Left hindlimb (tissue), 1 donor: ENCODE data around the gene NQO1.
"Not testable (repeated sequence)": the region's sequence is repeated elsewhere in the genome, so short reads cannot be mapped to it uniquely, and the experiment has no call there.

Source experiments
- DNase-seq: peaks from one replicate; pipeline ENCODE4 v3.0.0-alpha.2; 2018

Gene NQO1

DNA sequence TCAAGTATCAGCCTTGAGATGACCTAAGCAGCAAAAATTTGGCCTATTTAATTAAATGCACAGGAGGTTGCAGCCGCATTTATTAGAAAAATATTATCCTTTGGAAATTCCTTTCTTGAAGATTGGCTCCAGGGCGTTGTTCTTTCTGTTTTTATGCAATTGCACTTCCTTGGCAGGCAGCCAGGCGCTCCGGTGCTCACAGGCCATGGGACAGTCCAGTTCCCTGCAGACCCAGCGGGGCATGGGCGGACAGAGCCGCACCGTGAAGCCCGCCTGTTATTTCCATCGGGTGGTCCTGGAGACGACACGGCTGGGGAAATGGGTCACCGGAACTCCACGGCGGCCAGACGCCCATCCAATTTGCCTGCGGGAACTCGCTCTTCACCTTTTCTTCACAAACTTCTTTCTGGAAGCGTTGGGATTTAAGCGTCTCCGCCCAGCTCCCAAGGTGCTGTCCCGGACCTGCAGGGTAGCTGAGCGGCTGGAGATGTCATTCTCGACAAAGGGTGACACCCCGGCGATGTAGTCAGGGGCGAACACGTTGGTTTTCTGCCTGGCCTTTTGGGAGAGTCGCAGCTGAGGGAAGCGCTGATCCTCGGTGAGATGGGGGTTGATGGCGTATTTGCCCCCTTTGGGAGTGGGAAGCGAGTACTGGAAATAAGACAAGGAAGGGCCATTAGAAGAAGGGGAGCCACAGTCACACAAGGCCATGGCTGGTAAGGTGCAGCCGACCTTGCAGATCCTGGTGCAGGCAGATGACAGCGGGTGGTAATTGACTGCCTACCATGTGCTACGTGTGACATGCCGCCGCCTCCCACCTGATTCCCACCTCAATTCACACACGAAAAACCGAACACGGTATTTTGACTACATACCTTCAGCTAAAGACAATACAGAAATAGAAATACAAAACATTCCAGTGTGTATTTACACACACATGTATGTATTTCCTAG is 15.9 kb upstream of the NQO1 start:
- DNase-seq, result no peak

DNA sequence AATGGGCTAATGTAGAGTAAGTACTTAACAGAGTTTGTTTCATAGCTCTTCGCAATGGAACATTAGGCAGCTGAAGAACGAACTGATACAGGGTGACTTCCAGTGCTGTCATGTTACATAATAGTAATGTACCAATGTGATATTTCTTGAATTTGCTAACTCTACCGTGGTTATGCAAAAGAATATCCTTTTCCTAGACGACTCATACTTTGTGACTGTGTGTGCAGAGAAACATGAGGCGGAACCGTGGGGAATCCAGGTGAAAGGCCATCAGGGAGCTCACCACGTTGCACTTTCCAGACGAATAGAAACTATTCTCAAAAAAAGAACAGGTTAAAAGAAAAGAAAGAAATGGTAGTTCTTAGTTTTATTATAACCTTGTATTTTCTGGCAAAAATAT is 15.2 kb upstream of the NQO1 start:
- DNase-seq, result no peak

DNA sequence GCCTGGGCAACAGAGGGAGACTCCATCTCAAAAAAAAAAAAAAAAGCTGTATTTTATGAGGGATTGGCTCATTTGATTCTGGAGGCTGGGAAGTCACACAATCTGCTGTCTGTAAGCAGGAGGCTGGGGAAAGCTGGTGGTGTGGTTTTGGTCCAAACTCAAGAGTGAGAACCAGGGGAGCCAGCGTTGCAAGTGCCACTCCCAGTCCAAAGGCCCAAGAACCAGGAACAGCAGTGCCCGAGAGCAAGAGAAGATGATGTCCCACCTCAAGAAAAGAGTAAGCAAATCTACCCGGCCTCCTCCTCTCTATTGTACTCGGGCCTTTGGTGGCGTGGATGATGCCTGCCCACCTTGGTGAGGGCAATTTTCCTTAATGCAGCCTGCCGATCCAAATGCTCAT is 5.7 kb upstream of the NQO1 start:
- DNase-seq, result no peak

DNA sequence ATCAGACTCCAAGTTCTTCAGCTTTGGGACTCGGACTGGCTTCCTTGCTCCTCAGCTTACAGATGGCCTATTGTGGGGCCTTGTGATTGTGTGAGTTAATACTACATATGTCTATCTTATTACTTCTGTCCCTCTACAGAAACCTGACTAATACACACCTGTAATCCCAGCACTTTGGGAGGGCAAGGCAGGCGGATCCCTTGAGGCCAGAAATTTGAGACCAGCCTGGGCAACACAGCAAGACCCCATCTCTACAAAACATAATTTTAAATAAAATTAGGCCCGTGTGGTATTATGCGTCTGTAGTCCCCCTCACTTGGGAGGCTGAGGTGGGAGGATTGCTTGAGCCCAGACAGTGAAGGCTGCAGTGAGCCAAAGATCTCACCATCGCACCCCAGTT is 4.9 kb upstream of the NQO1 start:
- not testable (repeated sequence) for DNase-seq

DNA sequence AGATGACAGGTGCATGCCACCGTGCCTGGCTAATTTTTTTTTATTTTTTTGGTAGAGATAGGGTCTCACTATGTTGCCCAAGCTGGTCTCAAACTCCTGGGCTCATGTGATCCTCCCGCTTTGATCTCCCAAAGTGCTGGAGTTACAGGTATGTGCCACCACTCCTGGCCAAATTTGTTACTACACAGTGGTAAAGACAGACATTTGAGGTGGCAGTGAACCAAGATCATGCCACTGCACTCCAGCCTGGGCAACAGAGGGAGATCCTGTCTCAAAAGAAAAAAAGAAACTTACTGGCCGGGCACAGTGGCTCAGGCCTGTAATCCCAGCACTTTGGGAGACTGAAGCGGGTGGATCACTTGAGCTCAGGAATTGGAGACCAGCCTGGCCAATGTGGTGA is 2.7 kb upstream of the NQO1 start:
- not testable (repeated sequence) for DNase-seq

DNA sequence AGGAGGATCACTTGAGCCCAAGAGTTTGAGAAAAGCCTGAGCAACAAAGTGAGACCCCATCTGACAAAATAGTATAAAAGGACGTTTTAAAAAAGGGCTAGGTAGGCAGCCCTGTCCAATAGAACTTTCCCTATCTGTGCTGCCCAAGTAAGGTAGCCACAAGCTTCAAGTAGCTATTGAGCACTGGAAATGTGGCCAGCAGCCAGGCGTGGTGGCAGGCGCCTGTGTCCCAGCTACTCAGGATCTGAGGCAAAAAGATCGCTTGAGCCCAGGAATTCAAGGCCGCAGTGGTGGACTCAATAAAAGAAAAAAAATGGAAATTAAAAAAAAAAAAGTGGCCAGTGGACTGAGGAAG is 1.5 kb upstream of the NQO1 start:
- no peak for DNase-seq

DNA sequence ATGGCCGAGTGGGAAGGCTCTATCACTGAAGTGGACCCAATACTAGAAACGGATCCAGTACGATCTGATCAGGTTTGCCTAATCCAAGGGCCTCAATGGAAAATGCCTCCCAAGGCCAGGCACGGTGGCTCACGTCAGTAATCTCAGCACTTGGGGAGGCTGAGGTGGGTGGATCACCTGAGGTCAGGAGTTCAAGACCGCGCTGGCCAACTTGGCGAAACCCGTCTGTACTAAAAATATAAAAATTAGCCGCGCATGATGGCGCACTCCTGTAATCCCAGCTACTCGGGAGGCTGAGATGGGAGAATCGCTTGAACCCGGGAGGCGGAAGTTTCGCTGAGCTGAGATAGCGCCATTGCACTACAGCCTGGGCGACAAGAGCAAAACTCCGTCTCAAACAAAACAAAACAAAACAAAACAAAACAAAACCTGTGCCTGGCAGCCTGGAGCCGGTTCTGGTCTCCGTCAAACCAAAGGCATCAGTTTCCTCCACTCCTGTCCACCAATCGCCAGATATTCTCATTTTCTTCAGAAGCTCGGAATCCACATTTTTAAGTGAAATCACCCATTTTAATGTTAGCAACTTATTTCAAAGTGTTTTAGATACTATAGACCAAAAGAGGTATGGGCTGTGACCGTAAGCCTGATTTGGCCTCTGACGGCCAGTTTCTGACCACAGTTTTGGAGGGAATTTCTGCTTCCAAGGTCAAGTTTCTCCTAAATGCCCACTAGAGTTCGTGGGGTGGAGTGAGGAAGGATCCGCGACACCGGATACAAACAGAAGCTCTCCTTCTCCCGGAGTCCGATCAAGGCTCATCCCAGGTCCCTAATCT is 664 bp downstream of the NQO1 start:
- no peak for DNase-seq

DNA sequence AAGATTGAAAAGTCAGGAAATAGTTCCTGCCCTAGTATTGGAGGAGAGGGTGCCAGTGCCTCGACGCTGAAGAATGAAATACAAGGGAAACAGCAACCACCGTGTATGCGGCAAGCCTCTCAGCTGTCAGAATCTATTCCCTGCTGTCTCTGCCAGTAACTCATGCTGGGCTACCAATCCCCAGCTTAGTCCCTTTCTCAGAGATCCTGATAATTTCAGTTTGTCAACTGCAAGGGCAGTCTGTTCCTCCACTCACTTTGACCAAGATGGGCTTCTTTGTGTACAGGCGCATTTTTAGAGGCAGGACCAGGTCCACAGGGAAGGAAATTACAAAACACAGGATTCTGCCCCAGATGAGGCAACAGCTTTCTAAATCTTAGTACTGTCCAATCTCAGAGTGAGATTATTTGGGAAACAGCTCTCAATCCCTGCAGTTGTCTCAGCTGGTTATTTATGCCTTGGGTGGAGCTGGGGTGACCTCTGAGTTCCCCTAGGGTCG is 1.3 kb downstream of the NQO1 start:
- no peak for DNase-seq

DNA sequence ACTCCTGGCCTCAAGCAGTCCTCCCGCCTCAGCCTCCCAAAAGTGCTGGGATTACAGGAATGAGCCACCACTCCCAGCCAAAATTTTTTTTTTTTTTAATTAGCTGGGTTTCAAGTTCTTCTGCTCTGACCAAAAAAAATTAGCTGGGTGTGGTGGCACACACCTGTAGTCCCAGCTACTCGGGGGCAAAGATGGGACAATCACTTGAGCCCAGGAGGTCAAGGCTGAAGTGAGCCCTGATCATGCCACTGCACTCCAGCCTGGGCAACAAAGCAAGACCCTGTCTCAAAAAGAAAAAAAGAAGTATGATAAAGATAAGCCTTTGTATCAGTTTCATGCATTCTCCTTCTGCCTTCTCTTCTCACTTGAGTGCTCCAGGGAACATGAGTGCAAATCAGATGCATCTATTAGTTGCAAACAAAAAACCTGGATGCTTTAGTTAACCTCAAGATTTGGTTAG is 1.9 kb downstream of the NQO1 start:
- no peak for DNase-seq

DNA sequence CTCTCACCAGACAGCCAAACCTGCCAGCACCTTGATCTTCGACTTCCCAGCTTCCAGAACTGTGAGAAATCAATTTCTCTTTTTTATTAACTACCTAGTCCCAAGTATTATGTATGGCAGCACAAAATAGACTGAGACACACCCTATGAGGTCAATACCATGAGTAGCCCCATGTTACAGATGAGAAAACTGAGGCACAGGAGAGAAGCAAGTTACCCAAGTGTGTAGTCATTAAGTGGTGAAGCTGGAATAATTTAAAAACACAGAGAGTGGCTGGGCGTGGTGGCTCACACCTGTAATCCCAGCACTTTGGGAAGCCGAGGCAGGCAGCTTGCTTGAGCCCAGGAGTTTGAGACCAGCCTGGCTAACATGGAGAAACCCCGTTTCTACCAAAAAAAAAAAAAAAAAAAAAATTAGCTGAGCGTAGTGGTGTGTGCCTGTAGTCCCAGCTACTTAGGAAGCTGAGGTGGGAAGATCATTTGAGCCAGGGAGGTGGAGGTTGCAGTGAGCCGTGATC is 4.9 kb downstream of the NQO1 start:
- no peak for DNase-seq

DNA sequence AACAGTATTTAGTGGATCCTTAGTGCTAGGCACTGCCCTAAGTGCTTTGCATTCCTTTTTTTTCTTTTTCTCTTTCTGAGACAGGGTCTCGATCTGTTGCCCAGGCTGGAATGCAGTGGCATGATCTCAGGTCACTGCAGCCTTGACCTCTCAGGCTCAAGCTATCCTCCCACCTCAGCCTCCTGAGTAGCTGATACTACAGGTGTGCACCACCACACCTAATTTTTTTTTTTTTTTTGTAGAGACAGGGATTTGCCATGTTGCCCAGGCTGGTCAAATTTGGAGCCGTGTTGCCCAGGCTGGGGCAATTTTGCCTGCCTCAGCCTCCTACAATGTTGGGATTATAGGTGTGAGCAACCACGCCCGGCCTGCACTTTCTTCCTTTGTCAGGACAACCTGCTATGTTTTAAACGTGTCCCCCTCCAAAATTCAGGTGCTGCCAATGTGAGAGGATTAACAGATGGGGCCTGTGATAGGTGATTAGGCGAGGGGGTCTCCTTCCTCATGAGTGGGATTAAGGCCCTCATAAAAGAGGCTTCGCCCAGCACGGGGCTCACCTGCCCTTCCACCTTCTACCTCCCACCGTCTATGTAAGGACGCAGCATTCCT is 5.4 kb downstream of the NQO1 start:
- DNase-seq, result no peak

DNA sequence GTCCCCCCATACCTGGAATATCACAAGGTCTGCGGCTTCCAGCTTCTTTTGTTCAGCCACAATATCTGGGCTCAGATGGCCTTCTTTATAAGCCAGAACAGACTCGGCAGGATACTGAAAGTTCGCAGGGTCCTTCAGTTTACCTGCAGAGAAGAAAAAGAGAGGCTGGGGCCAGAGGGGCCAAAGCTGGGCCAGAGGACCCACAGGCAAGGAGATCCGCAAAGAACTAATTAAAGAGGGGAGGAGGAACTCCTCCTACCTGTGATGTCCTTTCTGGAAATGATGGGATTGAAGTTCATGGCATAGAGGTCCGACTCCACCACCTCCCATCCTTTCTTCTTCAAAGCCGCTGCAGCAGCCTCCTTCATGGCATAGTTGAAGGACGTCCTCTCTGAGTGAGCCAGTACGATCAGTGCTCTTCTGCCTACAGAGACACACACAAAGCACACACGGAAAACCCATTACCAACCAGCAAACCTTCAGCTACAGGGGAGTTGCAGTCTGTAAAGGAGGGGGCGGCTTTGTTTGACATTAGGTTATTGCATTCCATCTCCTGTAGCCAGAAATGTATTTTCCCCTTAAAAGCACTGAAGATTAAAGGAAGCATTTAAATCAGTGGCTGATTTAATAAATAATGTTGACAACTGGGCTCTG is 8.1 kb downstream of the NQO1 start:
- no peak for DNase-seq

DNA sequence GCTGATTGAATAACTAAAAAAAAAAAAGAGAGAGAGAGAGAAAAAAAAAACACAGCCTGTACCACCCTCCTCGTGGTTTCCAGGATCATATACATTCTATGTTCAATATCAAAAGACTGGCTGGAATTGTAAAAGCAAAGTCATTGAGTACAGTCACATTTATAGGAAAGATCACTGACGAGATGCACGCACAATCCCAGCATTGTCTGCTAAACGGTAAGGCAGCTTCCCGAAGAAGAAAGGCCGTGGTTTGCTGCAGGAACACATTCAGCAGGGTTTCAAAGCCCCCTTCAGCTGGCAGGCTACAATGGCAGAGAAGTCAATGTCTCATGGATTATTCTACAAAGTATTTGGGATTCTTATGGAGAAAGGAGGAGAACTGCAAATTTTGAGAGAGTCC is 9.3 kb downstream of the NQO1 start:
- DNase-seq, result no peak

DNA sequence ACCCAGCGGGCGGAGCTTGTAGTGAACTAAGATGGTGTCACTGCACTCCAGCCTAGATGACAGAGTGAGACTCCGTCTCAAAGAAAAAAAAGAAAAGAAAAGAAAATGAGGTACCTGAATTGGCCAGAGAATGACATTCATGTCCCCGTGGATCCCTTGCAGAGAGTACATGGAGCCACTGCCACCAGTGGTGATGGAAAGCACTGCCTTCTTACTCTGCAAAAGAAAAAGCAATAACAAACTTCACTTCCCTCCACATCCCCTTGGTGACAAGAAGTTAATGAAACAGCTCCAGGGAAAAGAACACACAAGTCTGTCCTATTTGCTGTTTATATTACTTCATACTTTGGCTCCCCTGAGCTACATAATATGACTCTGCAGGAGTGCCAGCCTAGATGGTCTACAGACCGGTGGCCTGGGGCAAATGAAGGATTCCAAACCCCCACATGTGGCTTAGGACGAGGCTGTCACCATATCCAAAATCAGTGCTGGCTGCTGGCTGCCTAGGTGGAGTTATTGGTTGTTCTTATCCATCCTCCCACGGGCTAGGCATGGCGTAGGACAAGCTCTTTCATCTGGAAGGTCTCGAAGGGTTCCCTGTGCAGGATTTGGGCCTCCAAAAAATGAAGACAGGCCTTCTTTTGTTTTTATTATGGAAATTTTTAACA is 13.3 kb downstream of the NQO1 start:
- no peak for DNase-seq

DNA sequence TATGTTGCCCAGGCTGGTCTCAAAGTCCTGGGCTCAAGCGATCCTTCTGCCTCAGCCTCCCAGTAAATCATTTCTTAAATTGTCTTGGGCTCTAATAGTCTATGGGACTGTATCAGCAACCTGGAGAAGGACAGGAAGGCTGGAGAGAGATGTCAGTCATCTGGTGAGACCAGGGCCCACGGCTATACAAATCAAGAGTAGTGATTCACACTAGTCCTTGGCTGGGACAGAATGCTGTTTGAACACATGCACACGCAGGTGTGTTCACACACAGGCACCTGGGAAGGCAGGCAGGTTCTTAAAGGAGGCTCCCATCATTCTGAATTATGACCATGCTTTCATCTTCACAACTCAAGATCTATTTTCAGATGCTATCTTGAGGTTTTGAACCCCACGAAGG is 14.1 kb downstream of the NQO1 start:
- DNase-seq, result no peak

DNA sequence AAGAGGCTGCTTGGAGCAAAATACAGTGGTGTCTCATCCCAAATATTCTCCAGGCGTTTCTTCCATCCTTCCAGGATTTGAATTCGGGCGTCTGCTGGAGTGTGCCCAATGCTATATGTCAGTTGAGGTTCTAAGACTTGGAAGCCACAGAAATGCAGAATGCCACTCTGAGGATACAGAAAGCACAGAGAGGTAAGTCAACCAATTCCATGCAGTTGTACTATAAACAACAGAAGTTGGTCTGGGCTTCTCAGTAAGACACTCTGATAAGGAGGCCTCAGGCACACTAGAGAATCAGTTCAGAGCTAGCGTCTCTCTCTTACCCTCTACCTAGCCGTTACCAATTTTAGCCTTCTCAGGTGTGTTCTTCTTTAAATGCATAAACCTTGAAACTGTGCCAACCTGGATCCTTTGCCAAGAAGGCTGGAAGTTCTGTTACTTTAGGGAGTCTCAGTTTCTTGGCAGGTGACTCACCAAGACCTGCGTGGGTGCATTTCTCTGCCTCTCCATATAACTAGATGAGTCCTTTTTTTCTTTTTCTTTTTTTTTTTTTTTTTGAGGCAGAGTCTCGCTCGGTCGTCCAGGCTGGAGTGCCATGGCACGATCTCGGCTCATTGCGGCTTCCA is 15.1 kb downstream of the NQO1 start:
- no peak for DNase-seq

DNA sequence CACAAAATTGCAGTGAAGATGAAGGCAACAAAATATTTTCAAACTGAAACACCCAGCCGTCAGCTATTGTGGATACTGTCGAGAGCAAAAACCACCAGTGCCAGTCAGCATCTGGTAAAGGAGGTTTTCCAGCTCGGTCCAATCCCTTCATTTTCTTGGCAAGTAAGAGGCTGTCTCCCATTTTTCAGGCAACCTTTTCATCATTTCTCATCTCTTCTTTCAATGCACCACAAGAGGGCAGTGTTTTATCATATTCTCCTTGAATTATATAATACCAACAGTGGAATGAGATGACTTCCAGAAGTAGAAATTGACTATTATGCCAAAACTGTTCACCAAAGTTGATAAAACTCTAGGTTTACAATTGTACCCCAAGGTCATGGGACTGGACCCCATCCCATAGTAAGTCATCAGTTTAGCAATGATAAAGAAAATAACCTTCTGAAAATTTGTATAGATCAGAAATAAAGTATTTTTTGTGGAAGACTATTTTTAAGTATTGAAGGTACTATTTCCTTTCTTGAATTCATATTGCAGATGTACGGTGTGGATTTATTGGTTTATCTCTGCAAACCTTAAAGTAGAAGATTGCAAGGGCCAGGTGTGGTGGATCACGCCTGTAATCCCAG is 16.8 kb downstream of the NQO1 start:
- no peak for DNase-seq

DNA sequence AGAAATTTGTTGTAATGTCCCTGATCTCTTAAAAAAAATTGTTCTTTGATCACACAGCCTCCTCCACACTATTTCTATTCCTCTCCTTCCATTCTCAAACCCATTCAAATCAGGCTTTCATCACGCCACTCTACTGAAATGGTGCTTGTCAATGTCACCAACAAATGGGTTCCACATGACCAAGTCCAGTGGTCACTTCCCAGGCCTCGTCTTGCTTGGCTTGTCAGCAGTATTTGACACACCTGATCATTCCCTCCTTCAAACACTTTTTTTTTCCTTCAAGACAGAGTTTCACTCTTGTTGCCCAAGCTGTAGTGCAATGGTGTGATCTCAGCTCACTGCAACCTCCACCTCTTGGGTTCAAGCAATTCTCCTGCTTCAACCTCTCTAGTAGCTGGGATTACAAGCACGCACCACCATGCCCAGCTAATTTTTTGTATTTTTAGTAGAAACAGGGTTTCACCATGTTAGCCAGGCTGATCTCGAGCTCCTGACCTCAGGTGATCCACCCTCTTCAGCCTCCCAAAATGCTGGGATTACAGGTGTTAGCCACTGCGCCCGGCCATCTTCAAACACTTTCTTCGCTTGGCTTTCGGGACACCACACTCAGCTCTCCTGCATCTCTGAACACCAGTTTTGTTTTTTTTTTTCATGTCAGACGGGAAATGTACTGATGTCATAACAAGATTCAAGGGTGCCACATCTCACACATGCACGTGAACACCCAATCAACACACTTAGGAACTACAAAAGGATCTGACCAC is 18.3 kb downstream of the NQO1 start:
- no peak for DNase-seq

DNA sequence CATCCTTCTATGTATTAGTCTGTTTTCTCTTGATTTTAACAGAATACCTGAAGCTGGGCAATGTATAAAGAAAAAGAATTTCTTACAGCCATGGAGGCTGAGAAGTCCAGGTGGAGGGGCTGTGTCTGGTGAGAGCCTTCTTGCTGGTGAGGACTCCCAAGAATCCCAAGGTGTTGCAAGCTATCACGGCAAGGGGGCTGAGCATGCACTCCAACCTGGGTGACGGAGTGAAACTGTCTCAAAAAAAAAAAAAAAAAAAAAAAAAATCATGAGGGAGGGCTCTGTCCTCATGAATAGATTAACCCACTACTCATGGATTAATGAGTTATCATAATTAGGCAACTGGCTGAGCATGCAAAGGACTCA is 19.4 kb downstream of the NQO1 start:
- no peak for DNase-seq

DNA sequence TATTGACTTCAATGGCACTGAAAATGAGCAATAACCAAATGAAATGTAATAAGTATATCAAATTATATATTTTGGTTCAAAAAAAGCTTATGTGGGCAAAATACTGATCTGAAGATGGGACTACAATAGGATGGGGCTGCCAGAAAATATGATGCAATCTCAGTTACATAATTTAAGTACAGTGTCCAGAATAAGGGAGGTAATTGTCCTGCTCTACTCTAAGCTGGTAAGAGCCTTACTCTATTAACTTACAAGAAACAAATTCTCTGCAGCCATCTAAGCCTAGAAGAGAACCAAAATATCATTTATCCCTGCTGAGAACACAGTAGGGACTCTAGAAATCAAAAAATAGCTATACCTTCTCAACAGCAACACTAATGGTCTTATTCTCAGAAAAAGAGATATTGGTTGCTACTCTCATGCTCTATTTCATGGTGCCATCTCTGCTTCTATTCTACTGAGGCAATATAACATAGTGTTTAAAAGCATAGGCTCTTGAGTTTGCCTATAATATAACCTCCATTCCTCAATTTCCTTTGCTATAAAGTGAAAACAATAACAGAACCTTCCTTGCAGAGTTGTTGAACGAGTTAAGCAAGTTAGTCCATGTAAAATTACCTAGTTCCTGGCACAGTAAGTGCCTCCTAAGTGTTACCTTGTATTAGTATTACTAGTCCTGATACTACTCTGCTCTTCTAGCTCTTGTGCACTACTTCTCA is 19.9 kb downstream of the NQO1 start:
- no peak for DNase-seq
